ENCODE data around the gene PTPMT1.

DNA sequence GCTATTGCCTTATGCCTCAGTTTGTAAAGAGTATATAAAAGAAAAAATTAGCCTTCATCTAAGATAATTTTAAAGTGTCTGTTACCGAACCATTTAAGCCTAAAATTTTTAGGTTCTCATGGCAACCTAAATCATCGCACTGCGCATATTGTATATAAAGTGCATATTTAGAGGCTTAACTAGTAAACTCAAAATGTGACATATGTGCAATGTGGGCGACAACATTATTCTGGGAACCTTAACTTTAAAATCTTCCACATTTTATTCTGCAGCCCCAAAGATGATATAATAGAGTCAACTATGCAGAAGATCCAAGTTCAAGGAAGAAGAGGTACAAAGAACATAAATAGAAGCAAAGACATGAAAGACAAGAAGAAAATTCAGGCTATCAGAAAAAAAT, 35.4 kb upstream of the PTPMT1 start:
- TF ChIP-seq, protein P1, sequence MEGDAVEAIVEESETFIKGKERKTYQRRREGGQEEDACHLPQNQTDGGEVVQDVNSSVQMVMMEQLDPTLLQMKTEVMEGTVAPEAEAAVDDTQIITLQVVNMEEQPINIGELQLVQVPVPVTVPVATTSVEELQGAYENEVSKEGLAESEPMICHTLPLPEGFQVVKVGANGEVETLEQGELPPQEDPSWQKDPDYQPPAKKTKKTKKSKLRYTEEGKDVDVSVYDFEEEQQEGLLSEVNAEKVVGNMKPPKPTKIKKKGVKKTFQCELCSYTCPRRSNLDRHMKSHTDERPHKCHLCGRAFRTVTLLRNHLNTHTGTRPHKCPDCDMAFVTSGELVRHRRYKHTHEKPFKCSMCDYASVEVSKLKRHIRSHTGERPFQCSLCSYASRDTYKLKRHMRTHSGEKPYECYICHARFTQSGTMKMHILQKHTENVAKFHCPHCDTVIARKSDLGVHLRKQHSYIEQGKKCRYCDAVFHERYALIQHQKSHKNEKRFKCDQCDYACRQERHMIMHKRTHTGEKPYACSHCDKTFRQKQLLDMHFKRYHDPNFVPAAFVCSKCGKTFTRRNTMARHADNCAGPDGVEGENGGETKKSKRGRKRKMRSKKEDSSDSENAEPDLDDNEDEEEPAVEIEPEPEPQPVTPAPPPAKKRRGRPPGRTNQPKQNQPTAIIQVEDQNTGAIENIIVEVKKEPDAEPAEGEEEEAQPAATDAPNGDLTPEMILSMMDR (IDR thresholded peaks at IDR 0.05; ENCODE audit: low read length): no peak
- no peak for TF ChIP-seq EZH2phosphoT487 (IDR thresholded peaks at IDR 0.05; ENCODE audit: low read length)
